ENCODE measurements around the gene NDUFA8.
"Not testable (repeated sequence)": the region's sequence is repeated elsewhere in the genome, so short reads cannot be mapped to it uniquely, and the experiment has no call there.

Gene NDUFA8

GRCh38 chr9:122122468-122122867, 37.1 kb downstream of the NDUFA8 start:
- DNase-seq (ENCODE audit: low read depth in 1 of 2, low spot score in 1 of 2) = no peak

GRCh38 chr9:122121931-122122330, 37.6 kb downstream of the NDUFA8 start:
- no peak for DNase-seq (ENCODE audit: low read depth in 1 of 2, low spot score in 1 of 2)

- DNase-seq (ENCODE audit: low read depth in 1 of 2, low spot score in 1 of 2) = no peak
These were observed 38.2 kb downstream of the NDUFA8 start for GRCh38 chr9:122121391-122121790.

- DNase-seq (ENCODE audit: low read depth in 1 of 2, low spot score in 1 of 2) = no peak
These were observed 39.1 kb downstream of the NDUFA8 start for GRCh38 chr9:122120316-122121071.

- no peak for DNase-seq (ENCODE audit: low read depth in 1 of 2, low spot score in 1 of 2)
These were observed 39.9 kb downstream of the NDUFA8 start for GRCh38 chr9:122119721-122120120.

GRCh38 chr9:122119166-122119521, 40.4 kb downstream of the NDUFA8 start:
- no peak for DNase-seq (ENCODE audit: low read depth in 1 of 2, low spot score in 1 of 2)

- no peak for DNase-seq (ENCODE audit: low read depth in 1 of 2, low spot score in 1 of 2)
These were observed 41.0 kb downstream of the NDUFA8 start for GRCh38 chr9:122118343-122119165.

- DNase-seq (ENCODE audit: low read depth in 1 of 2, low spot score in 1 of 2) = not testable (repeated sequence)
These were observed 42.3 kb downstream of the NDUFA8 start for GRCh38 chr9:122117241-122117640.

GRCh38 chr9:122116448-122117173, 43.0 kb downstream of the NDUFA8 start:
- DNase-seq (ENCODE audit: low read depth in 1 of 2, low spot score in 1 of 2) = no peak

- DNase-seq (ENCODE audit: low read depth in 1 of 2, low spot score in 1 of 2) = no peak
These were observed 43.5 kb downstream of the NDUFA8 start for GRCh38 chr9:122116040-122116439.

GRCh38 chr9:122115176-122116035, 44.2 kb downstream of the NDUFA8 start:
- no peak for DNase-seq (ENCODE audit: low read depth in 1 of 2, low spot score in 1 of 2)

GRCh38 chr9:122113574-122113973, 46.0 kb downstream of the NDUFA8 start:
- no peak for DNase-seq (ENCODE audit: low read depth in 1 of 2, low spot score in 1 of 2)

GRCh38 chr9:122112238-122112637, 47.3 kb downstream of the NDUFA8 start:
- DNase-seq (ENCODE audit: low read depth in 1 of 2, low spot score in 1 of 2) = no peak

- DNase-seq (ENCODE audit: low read depth in 1 of 2, low spot score in 1 of 2) = no peak
These were observed 48.0 kb downstream of the NDUFA8 start for GRCh38 chr9:122111413-122112085.

GRCh38 chr9:122110100-122110833, 49.3 kb downstream of the NDUFA8 start:
- DNase-seq (ENCODE audit: low read depth in 1 of 2, low spot score in 1 of 2) = no peak

GRCh38 chr9:122109035-122109813, 50.4 kb downstream of the NDUFA8 start:
- DNase-seq (ENCODE audit: low read depth in 1 of 2, low spot score in 1 of 2) = no peak

GRCh38 chr9:122107291-122107805, 52.2 kb downstream of the NDUFA8 start:
- no peak for DNase-seq (ENCODE audit: low read depth in 1 of 2, low spot score in 1 of 2)

GRCh38 chr9:122106576-122106975, 53.0 kb downstream of the NDUFA8 start:
- no peak for DNase-seq (ENCODE audit: low read depth in 1 of 2, low spot score in 1 of 2)

- DNase-seq (ENCODE audit: low read depth in 1 of 2, low spot score in 1 of 2) = no peak
These were observed 55.6 kb downstream of the NDUFA8 start for GRCh38 chr9:122103985-122104384.

Data from stimulated activated CD4-positive, alpha-beta T cell treated with anti-CD3 and anti-CD28 coated beads, Interleukin-15, amount 100 ng/mL, for 1 hour (primary cell).